ENCODE data around the gene JOSD2. TPM values are rescaled to one million over a fixed set of nuclear protein-coding genes. Genes with fewer than 3 reads are reported as not detected.

JOSD2 gene
- total and polyA plus RNA-seq, 2 of the 4 experiments (the other 2 are of a cell fraction), result 12.2 to 54.1 TPM

DNA sequence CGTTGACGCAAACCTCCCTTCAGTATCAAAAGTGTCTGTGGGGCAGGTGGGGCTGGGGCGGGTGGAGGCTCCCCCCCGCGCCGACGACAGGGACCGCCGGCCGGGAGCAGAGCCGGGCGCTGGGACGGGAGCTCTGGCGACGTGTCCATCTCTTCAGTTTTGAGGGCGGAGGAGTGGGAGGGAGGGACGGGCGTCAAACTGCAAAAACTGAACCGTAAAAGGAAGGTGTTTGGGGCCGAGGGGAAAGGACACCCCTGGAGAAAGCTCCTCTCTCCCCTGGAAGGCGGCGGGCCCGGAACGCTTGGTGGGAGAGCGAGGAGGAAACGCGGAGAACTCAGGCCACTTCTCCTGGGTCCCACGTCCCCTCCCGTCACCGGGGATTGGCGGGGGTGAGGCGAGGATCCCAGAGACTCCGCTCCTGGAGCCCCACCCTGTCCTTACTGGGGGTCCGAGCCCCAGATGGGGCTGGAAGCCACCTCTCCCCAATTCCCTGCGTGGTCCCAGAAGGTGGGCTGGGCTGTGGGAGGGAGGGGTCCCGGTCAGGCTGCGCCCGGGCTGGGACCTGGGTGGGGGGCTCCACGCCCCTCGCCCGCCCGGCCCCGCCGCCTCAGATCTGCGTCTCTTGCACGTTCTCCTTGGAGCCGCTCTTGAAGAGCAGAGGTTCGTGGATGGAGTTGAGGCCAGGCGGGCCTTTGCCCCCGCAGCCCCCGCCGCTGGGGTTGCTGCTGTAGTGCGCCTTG lies 6.1 kb upstream of the JOSD2 start:
- H2AFZ ChIP-seq (replicated peaks; ENCODE audit: low read length, poor library complexity), result no peak overlapping the region
- H3K9me1 ChIP-seq (ENCODE audit: insufficient read depth, low read length), result no peaks in the 10 kb centered on the region
- 78% methylated on average over 7 of the region's 53 CpGs; no CpG with 5 or more reads in 1 of the 2 experiments for WGBS, 2 experiments (ENCODE audit: extremely low coverage in 2 of 2, insufficient read length in 1 of 2)
- H2BK20ac ChIP-seq (ENCODE audit: low read depth, low read length), result no peak overlapping the region
- TF ChIP-seq RFX5 (IDR thresholded peaks at IDR 0.05; ENCODE audit: low read depth, low read length) (no peak), BHLHE40 (IDR thresholded peaks at IDR 0.05; ENCODE audit: low read depth, low read length) (no peak), MAZ (IDR thresholded peaks at IDR 0.05; ENCODE audit: borderline replicate concordance, low read depth, low read length) (no peak), FOS (IDR thresholded peaks at IDR 0.05; ENCODE audit: low read depth, low read length) (no peak), MXI1 (IDR thresholded peaks at IDR 0.05; ENCODE audit: borderline replicate concordance, low read depth, low read length) (no peak)
- CTCF ChIA-PET, result no interaction called here
- POLR2A ChIA-PET (ENCODE audit: unreplicated experiment), result no interaction called here
- no peak overlapping the region for H2AK5ac ChIP-seq (ENCODE audit: low read depth, low read length)
- H3K18ac ChIP-seq (ENCODE audit: low read depth, low read length), result no peak overlapping the region
- no peak overlapping the region for H4K91ac ChIP-seq (ENCODE audit: insufficient read depth, low read depth, low read length)
- H4K20me1 ChIP-seq (ENCODE audit: insufficient read depth, low read length), result no peaks in the 10 kb centered on the region
- H2BK5ac ChIP-seq (ENCODE audit: low read depth, low read length, poor library complexity, severe bottlenecking), result no peak overlapping the region
- ATAC-seq (ENCODE audit: low read depth) (no peak), DNase-seq (no peak)
- no peaks in the 10 kb centered on the region for H3K4me1 ChIP-seq (ENCODE audit: control insufficient read depth, insufficient read depth, low read length)
- no peaks in the 10 kb centered on the region for H3K36me3 ChIP-seq (ENCODE audit: control insufficient read depth, insufficient read depth, low read length)
- no peak overlapping the region for H2AK9ac ChIP-seq (replicated peaks; ENCODE audit: low read depth, low read length, poor library complexity)
- dilution Hi-C loops (cut with HindIII; ENCODE audit: low sequenced_read_pairs, unreplicated experiment) (no loop called here), in situ Hi-C loops (cut with MboI; ENCODE audit: low sequenced_read_pairs) (no loop called here), intact Hi-C loops (cut with micrococcal nuclease) (no loop called here)
- H3K14ac ChIP-seq (replicated peaks; ENCODE audit: low read depth, low read length), result no peak overlapping the region
- no peak overlapping the region for H2BK120ac ChIP-seq (ENCODE audit: low read depth, low read length)
- H2BK15ac ChIP-seq (ENCODE audit: low read depth, low read length), result no peak overlapping the region
- H3K27ac ChIP-seq (ENCODE audit: insufficient read depth, low read length), result no peak overlapping the region
- H3K79me1 ChIP-seq (ENCODE audit: low read depth in 1 of 2, low read length in 2 of 2), result no peaks in the 10 kb centered on the region
- H3K27me3 ChIP-seq (ENCODE audit: control insufficient read depth, insufficient read depth, low read length), result no peaks in the 10 kb centered on the region
- H4K5ac ChIP-seq (ENCODE audit: low read depth, low read length), result no peak overlapping the region
- no peaks in the 10 kb centered on the region for H3K9me3 ChIP-seq (ENCODE audit: control insufficient read depth, insufficient read depth, low read length)
- H3K56ac ChIP-seq (ENCODE audit: extremely low read depth, insufficient read depth, low read length), result no peak overlapping the region
- no peak overlapping the region for H3K9ac ChIP-seq (ENCODE audit: low read depth, low read length)
- no peak overlapping the region for H3K23ac ChIP-seq (ENCODE audit: low read depth, low read length)
- H3K4ac ChIP-seq (ENCODE audit: low read depth, low read length), result no peak overlapping the region
- no peak overlapping the region for H3K4me2 ChIP-seq (ENCODE audit: low read depth, low read length)
- no TSS peak for BruUV-seq (replicated peaks)
- H3K4me3 ChIP-seq (ENCODE audit: insufficient read depth, low read depth, low read length), result no peak overlapping the region
- H4K8ac ChIP-seq (ENCODE audit: low read depth in 2 of 2, low read length in 2 of 2), result no peak overlapping the region

Data from IMR-90 (cell line).